Neuronal stem cell (in vitro differentiated cells): Measurements from ENCODE around the gene RASGEF1B.

ENCODE experiments used
- DNase-seq: peaks from one replicate; pipeline ENCODE4 v3.0.0-alpha.2; 2013; ENCODE audit warnings: low spot score
- H2AFZ ChIP-seq: one replicate; pipeline ENCODE4 v1.6.1; 2013; ENCODE audit warnings: mild to moderate bottlenecking, low read length, inconsistent platforms
- H2AK5ac ChIP-seq: 2 replicates; pipeline ENCODE4 v1.6.1; 2013; ENCODE audit warnings: low read depth, mild to moderate bottlenecking, inconsistent platforms, low read length, moderate library complexity, mixed read lengths
- H2BK120ac ChIP-seq: 2 replicates; pipeline ENCODE4 v1.6.1; 2013; ENCODE audit warnings: low read depth, mild to moderate bottlenecking, inconsistent platforms, low read length, moderate library complexity, mixed read lengths
- H2BK12ac ChIP-seq: one replicate; pipeline ENCODE4 v1.6.1; 2013; ENCODE audit warnings: low read length, inconsistent platforms
- H2BK15ac ChIP-seq: 2 replicates; pipeline ENCODE4 v1.6.1; 2013; ENCODE audit warnings: mild to moderate bottlenecking, low read length, inconsistent platforms, mixed read lengths
- H2BK5ac ChIP-seq: one replicate; pipeline ENCODE4 v1.6.1; 2013; ENCODE audit warnings: inconsistent platforms, mild to moderate bottlenecking, low read length, moderate library complexity
- H3K14ac ChIP-seq: one replicate; pipeline ENCODE4 v1.6.1; 2013; ENCODE audit warnings: low read length, inconsistent platforms
- H3K18ac ChIP-seq: 2 replicates; pipeline ENCODE4 v1.6.1; 2013; ENCODE audit warnings: low read length, inconsistent platforms
- H3K23ac ChIP-seq: 2 replicates; pipeline ENCODE4 v1.6.1; 2013; ENCODE audit warnings: low read depth, mild to moderate bottlenecking, mixed read lengths, low read length, inconsistent platforms; ENCODE audit not compliant: poor library complexity
- H3K27ac ChIP-seq: replicated peaks from 3 replicates; pipeline ENCODE4 v1.5.1; 2013; ENCODE audit warnings: low read length, inconsistent platforms
- H3K27me3 ChIP-seq, 3 experiments: 2 replicates each; pipeline ENCODE4 v1.6.1; 2013; ENCODE audit warnings: low read length in 3 of 3, mild to moderate bottlenecking in 2 of 3, inconsistent platforms in 1 of 3, low read depth in 1 of 3, mixed read lengths in 1 of 3, moderate library complexity in 1 of 3; ENCODE audit not compliant: control insufficient read depth in 3 of 3, insufficient read depth in 3 of 3
- H3K36me3 ChIP-seq, 2 donors: replicated peaks in 1 of 2; 2 replicates each; pipeline ENCODE4 v1.6.1; 2013; ENCODE audit warnings: low read length in 2 of 2; ENCODE audit not compliant: control insufficient read depth in 2 of 2, insufficient read depth in 2 of 2
- H3K4ac ChIP-seq: 2 replicates; pipeline ENCODE4 v1.6.1; 2013; ENCODE audit warnings: inconsistent platforms, mild to moderate bottlenecking, low read length, moderate library complexity
- H3K4me1 ChIP-seq, 2 donors: 1 replicate in 1 of 2; 2 replicates in 1 of 2; pipeline ENCODE4 v1.6.1; 2013; ENCODE audit warnings: low read length in 2 of 2, low read depth in 1 of 2; ENCODE audit not compliant: control insufficient read depth in 2 of 2, insufficient read depth in 1 of 2
- H3K4me2 ChIP-seq: one replicate; pipeline ENCODE4 v1.6.1; 2013; ENCODE audit warnings: mild to moderate bottlenecking, low read length, inconsistent platforms; ENCODE audit not compliant: insufficient read depth, poor library complexity, severe bottlenecking
- H3K4me3 ChIP-seq, 2 donors: 2 replicates each; pipeline ENCODE4 v1.5.1; 2013; ENCODE audit warnings: low read length in 2 of 2, mild to moderate bottlenecking in 2 of 2, inconsistent platforms in 1 of 2, moderate library complexity in 1 of 2
- H3K79me1 ChIP-seq: one replicate; pipeline ENCODE4 v1.6.1; 2013; ENCODE audit warnings: low read depth, mild to moderate bottlenecking, inconsistent platforms, low read length, moderate library complexity
- H3K9ac ChIP-seq: one replicate; pipeline ENCODE4 v1.6.1; 2013; ENCODE audit warnings: mild to moderate bottlenecking, low read depth, low read length, inconsistent platforms; ENCODE audit not compliant: poor library complexity
- H3K9me3 ChIP-seq, 2 donors: replicated peaks in 1 of 2; 2 replicates each; pipeline versions ENCODE3 to v1.6.1; 2013; ENCODE audit warnings: low read length in 2 of 2, mild to moderate bottlenecking in 2 of 2, inconsistent platforms in 1 of 2, low read depth in 1 of 2, mixed read lengths in 1 of 2, moderate library complexity in 1 of 2; ENCODE audit not compliant: control insufficient read depth in 2 of 2, insufficient read depth in 1 of 2
- H4K8ac ChIP-seq: one replicate; pipeline ENCODE4 v1.6.1; 2013; ENCODE audit warnings: low read depth, mild to moderate bottlenecking, inconsistent platforms, low read length, moderate library complexity
- H4K91ac ChIP-seq: one replicate; pipeline ENCODE4 v1.6.1; 2013; ENCODE audit warnings: low read length, low read depth, mild to moderate bottlenecking, inconsistent platforms; ENCODE audit not compliant: poor library complexity
- WGBS, 2 donors: extraction: QIAGEN DNeasy Blood & Tissue Kit; methylation state at CpG; one replicate each; pipeline ENCODE4 v1.1.7; 2013; ENCODE audit warnings: missing lambda C conversion rate in 2 of 2, mixed read lengths in 1 of 2; ENCODE audit not compliant: insufficient read length in 2 of 2, insufficient replicate concordance in 1 of 2; ENCODE audit errors: extremely low coverage in 2 of 2; 5-methylcytosine and 5-hydroxymethylcytosine counted together

Gene RASGEF1B

GRCh38 chr4:81454499-81454898 is 17.2 kb downstream of the RASGEF1B start:
- DNase-seq = no peak
- Histone ChIP-seq H3K79me1 (no peaks in the 10 kb centered on the region), H4K8ac (no peak overlapping the region), H2AK5ac (no peak overlapping the region), H2BK12ac (no peak overlapping the region), H3K36me3 (peaks cover 0 to 6% of the 10 kb centered on the region in 2 donors), H4K91ac (no peak overlapping the region), H3K4me3 (no peak overlapping the region), H3K4ac (no peak overlapping the region), H3K4me1 (no peaks in the 10 kb centered on the region), H3K27me3 (no peaks in the 10 kb centered on the region), H2BK120ac (no peak overlapping the region), H3K9me3 (no peaks in the 10 kb centered on the region), H2AFZ (no peak overlapping the region), H2BK15ac (no peak overlapping the region), H2BK5ac (no peak overlapping the region), H3K18ac (no peak overlapping the region), H3K14ac (no peak overlapping the region), H3K27ac (no peak overlapping the region), H3K9ac (no peak overlapping the region), H3K23ac (no peak overlapping the region), H3K4me2 (no peak overlapping the region)
- WGBS, 2 donors = no CpG with 5 or more reads among the region's 5 CpGs

- no peak for DNase-seq
- no peaks in the 10 kb centered on the region for H3K27me3 ChIP-seq
- H3K23ac ChIP-seq = no peak overlapping the region
- peaks cover 0 to under 1% of the 10 kb centered on the region in 2 donors for H3K9me3 ChIP-seq
- no CpG with 5 or more reads among the region's 4 CpGs for WGBS, 2 donors
- H2BK15ac ChIP-seq = no peak overlapping the region
- H3K27ac ChIP-seq = no peak overlapping the region
- H4K91ac ChIP-seq = no peak overlapping the region
- peaks cover 0 to 8% of the 10 kb centered on the region in 2 donors for H3K36me3 ChIP-seq
- no peak overlapping the region for H2BK5ac ChIP-seq
- H3K4ac ChIP-seq = no peak overlapping the region
- no peak overlapping the region for H4K8ac ChIP-seq
- no peak overlapping the region for H2AFZ ChIP-seq
- H2BK12ac ChIP-seq = no peak overlapping the region
- H3K4me3 ChIP-seq = no peak overlapping the region
- H2BK120ac ChIP-seq = no peak overlapping the region
- H3K9ac ChIP-seq = no peak overlapping the region
- H3K14ac ChIP-seq = no peak overlapping the region
- H3K4me1 ChIP-seq = no peaks in the 10 kb centered on the region
- H3K18ac ChIP-seq = no peak overlapping the region
- no peaks in the 10 kb centered on the region for H3K79me1 ChIP-seq
- H2AK5ac ChIP-seq = no peak overlapping the region
- no peak overlapping the region for H3K4me2 ChIP-seq
These were observed 18.7 kb downstream of the RASGEF1B start for GRCh38 chr4:81453024-81453423.

GRCh38 chr4:81452452-81453006 is 19.2 kb downstream of the RASGEF1B start:
- no peak overlapping the region for H4K91ac ChIP-seq
- H3K9ac ChIP-seq = no peak overlapping the region
- H3K18ac ChIP-seq = no peak overlapping the region
- H3K9me3 ChIP-seq = peaks cover 0 to 2% of the 10 kb centered on the region in 2 donors
- no peak for DNase-seq
- no peak overlapping the region for H3K23ac ChIP-seq
- no peak overlapping the region for H3K14ac ChIP-seq
- H3K4ac ChIP-seq = no peak overlapping the region
- no peaks in the 10 kb centered on the region for H3K4me1 ChIP-seq
- H3K4me3 ChIP-seq = no peak overlapping the region
- no peaks in the 10 kb centered on the region for H3K79me1 ChIP-seq
- H2BK15ac ChIP-seq = no peak overlapping the region
- peaks cover 0 to 11% of the 10 kb centered on the region in 2 donors for H3K36me3 ChIP-seq
- H2BK12ac ChIP-seq = no peak overlapping the region
- H3K27me3 ChIP-seq = no peaks in the 10 kb centered on the region
- no peak overlapping the region for H2AFZ ChIP-seq
- no CpG with 5 or more reads among the region's 1 CpG for WGBS, 2 donors
- no peak overlapping the region for H2BK5ac ChIP-seq
- H4K8ac ChIP-seq = no peak overlapping the region
- H3K4me2 ChIP-seq = no peak overlapping the region
- no peak overlapping the region for H3K27ac ChIP-seq
- H2AK5ac ChIP-seq = no peak overlapping the region
- H2BK120ac ChIP-seq = no peak overlapping the region

DNA sequence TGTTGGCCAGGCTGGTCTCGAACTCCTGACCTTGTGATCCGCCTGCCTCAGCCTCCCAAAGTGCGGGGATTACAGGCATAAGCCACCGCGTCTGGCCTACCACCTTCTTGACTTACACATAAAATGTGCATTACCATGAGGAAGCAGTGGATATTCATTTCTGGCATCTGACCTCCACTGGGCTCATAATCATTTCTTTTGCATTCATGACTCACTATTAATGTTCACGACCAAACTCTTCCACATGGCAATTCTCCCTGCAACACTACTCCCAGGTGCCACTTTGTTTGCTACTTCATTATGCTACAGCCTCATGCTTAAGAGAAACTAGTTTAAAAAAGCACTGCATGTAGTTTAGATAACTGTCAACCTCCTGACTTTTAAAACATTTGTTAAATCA is 22.7 kb downstream of the RASGEF1B start:
- H3K27ac ChIP-seq = no peak overlapping the region

More for the DNA sequence above, 22.7 kb downstream of the RASGEF1B start:
- no peak overlapping the region for H3K4me2 ChIP-seq
- no peak overlapping the region for H3K4ac ChIP-seq
- peaks cover 0 to 8% of the 10 kb centered on the region in 2 donors for H3K36me3 ChIP-seq
- H4K91ac ChIP-seq = no peak overlapping the region
- H3K9me3 ChIP-seq = peaks cover 0 to 2% of the 10 kb centered on the region in 2 donors
- DNase-seq = no peak
- H3K14ac ChIP-seq = no peak overlapping the region
- no peak overlapping the region for H2AFZ ChIP-seq
- H2BK5ac ChIP-seq = no peak overlapping the region
- H3K18ac ChIP-seq = no peak overlapping the region
- H4K8ac ChIP-seq = no peak overlapping the region
- no peak overlapping the region for H2AK5ac ChIP-seq
- H3K23ac ChIP-seq = no peak overlapping the region
- H3K9ac ChIP-seq = no peak overlapping the region
- H2BK15ac ChIP-seq = no peak overlapping the region
- no CpG with 5 or more reads among the region's 6 CpGs for WGBS, 2 donors
- no peak overlapping the region for H2BK12ac ChIP-seq
- no peaks in the 10 kb centered on the region for H3K27me3 ChIP-seq
- no peak overlapping the region for H2BK120ac ChIP-seq
- H3K79me1 ChIP-seq = no peaks in the 10 kb centered on the region
- no peak overlapping the region for H3K4me3 ChIP-seq
- no peaks in the 10 kb centered on the region for H3K4me1 ChIP-seq
